Calu3 (cell line): Measurements from ENCODE around the gene SLFN12L. TPM values are rescaled to one million over a fixed set of nuclear protein-coding genes. Genes with fewer than 3 reads are reported as not detected.

Source experiments
- BruUV-seq: library from RNA; stranded (reverse); fragments of 400-500 nt; replicated peaks from 2 replicates; lab custom pipeline; 2021; lab: Mats Ljungman, UMichigan
- CTCF ChIA-PET: fragments of 300-600 bp; sonication (Branson Sonifier 250); formaldehyde crosslinking; loops from one replicate; lab custom pipeline; 2022; ENCODE audit warnings: antibody characterized with exemption; lab: Charles Lee
- DNase-seq: peaks from one replicate; pipeline ENCODE4 v3.0.0; 2022
- H3K27ac Mint-ChIP-seq: one replicate; pipeline ENCODE4 v1.8.0; 2022; ENCODE audit warnings: mixed read lengths; ENCODE audit not compliant: unreplicated experiment
- H3K27me3 Mint-ChIP-seq: one replicate; pipeline ENCODE4 v1.8.0; 2022; ENCODE audit warnings: mixed read lengths; ENCODE audit not compliant: unreplicated experiment
- H3K36me3 Mint-ChIP-seq: one replicate; pipeline ENCODE4 v1.8.0; 2022; ENCODE audit warnings: mild to moderate bottlenecking, moderate library complexity, mixed read lengths; ENCODE audit not compliant: insufficient read depth, unreplicated experiment
- H3K4me1 Mint-ChIP-seq: one replicate; pipeline ENCODE4 v1.8.0; 2022; ENCODE audit warnings: mild to moderate bottlenecking, low read depth, mixed read lengths; ENCODE audit not compliant: unreplicated experiment
- H3K4me3 Mint-ChIP-seq: one replicate; pipeline ENCODE4 v1.8.0; 2022; ENCODE audit warnings: mild to moderate bottlenecking, low read depth, moderate library complexity, mixed read lengths; ENCODE audit not compliant: unreplicated experiment
- H3K9me3 Mint-ChIP-seq: one replicate; pipeline ENCODE4 v1.8.0; 2022; ENCODE audit warnings: low read depth, mixed read lengths; ENCODE audit not compliant: unreplicated experiment
- intact Hi-C: fragments of 100-400 bp; cut with micrococcal nuclease; formaldehyde crosslinking; loops from one replicate; pipeline ENCODE4 v1.10.0; 2022; ENCODE audit not compliant: unreplicated experiment
- total RNA-seq: library from RNA; stranded (reverse); gene quantifications from 2 replicates; pipeline ENCODE4 v1.2.3, GENCODE V29; 2022
- TF ChIP-seq, protein P1 (sequence below): fragments of 200-600 bp; IDR thresholded peaks from one replicate; pipeline ENCODE4 v1.8.0; 2022; ENCODE audit warnings: antibody characterized with exemption; ENCODE audit not compliant: unreplicated experiment

SLFN12L gene
- total RNA-seq, 1 experiment from 2014 or later: 0.14 TPM

DNA sequence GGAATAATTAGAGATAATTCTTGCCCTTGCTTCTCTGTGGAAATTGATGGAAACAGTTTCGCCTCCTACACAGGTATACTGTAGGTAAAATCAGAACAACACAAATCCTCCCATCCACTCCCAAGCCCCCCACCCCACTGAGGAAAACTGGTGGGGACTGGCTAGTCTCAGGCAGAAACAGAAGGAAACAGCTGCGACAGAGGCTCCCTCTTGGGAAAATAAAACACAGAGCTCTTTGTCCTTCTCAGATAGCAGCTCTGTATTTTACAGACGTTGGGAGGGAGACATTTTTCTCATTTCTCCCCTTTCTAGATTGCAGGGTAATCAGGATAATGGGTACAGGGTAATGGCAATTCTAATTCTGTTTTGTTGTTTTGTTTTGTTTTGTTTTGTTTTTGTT is 90.0 kb downstream of the SLFN12L start:
- Mint-ChIP-seq H3K27ac (peak overlapping the region; percentile 27), H3K36me3 (peaks cover 15% of the 10 kb centered on the region), H3K4me3 (peak overlapping the region; percentile 74), H3K27me3 (no peaks in the 10 kb centered on the region), H3K9me3 (no peaks in the 10 kb centered on the region), H3K4me1 (peaks cover under 1% of the 10 kb centered on the region)
- CTCF ChIA-PET: interaction anchor here (0.8 to 1.4 kb wide), 5 partner anchors 18 to 190 kb away, joined by 3 to 4 read pairs (median 4); partner anchors contain the start of gene SLFN11
- BruUV-seq: no TSS peak
- DNase-seq: no peak
- intact Hi-C loops: loop anchor here (5.0 kb wide), 1 partner anchor 85 kb away; no protein-coding TSS in a partner anchor
- TF ChIP-seq, protein P1, sequence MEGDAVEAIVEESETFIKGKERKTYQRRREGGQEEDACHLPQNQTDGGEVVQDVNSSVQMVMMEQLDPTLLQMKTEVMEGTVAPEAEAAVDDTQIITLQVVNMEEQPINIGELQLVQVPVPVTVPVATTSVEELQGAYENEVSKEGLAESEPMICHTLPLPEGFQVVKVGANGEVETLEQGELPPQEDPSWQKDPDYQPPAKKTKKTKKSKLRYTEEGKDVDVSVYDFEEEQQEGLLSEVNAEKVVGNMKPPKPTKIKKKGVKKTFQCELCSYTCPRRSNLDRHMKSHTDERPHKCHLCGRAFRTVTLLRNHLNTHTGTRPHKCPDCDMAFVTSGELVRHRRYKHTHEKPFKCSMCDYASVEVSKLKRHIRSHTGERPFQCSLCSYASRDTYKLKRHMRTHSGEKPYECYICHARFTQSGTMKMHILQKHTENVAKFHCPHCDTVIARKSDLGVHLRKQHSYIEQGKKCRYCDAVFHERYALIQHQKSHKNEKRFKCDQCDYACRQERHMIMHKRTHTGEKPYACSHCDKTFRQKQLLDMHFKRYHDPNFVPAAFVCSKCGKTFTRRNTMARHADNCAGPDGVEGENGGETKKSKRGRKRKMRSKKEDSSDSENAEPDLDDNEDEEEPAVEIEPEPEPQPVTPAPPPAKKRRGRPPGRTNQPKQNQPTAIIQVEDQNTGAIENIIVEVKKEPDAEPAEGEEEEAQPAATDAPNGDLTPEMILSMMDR: no peak

DNA sequence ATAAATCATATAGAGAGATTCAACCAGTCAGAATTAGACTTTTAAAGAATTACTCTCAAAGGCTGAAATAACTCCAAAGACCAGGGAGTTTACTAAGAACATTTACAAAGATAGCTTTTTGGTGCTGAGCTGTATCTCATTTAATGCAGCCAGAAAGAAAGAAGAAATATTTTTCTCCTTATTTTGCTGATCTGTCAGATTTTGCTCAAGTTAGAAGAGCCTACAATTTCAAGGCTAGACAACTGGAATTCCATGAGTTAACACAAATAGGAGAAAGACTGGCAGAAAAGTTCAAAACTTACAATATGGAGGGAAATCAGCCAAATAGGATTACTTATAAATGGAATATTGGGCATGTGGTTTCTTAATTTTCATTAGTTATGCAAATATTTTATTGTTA is 99.0 kb downstream of the SLFN12L start:
- TF ChIP-seq, protein P1: no peak
- Mint-ChIP-seq H3K9me3 (no peaks in the 10 kb centered on the region), H3K27me3 (no peaks in the 10 kb centered on the region), H3K27ac (no peak overlapping the region), H3K4me1 (peaks cover 11% of the 10 kb centered on the region), H3K4me3 (no peak overlapping the region), H3K36me3 (peaks cover 2% of the 10 kb centered on the region)
- intact Hi-C loops: loop anchor here (10.0 kb wide), 1 partner anchor 124 kb away; no protein-coding TSS in a partner anchor
- DNase-seq: no peak
- CTCF ChIA-PET: no interaction called here
- BruUV-seq: no TSS peak

DNA sequence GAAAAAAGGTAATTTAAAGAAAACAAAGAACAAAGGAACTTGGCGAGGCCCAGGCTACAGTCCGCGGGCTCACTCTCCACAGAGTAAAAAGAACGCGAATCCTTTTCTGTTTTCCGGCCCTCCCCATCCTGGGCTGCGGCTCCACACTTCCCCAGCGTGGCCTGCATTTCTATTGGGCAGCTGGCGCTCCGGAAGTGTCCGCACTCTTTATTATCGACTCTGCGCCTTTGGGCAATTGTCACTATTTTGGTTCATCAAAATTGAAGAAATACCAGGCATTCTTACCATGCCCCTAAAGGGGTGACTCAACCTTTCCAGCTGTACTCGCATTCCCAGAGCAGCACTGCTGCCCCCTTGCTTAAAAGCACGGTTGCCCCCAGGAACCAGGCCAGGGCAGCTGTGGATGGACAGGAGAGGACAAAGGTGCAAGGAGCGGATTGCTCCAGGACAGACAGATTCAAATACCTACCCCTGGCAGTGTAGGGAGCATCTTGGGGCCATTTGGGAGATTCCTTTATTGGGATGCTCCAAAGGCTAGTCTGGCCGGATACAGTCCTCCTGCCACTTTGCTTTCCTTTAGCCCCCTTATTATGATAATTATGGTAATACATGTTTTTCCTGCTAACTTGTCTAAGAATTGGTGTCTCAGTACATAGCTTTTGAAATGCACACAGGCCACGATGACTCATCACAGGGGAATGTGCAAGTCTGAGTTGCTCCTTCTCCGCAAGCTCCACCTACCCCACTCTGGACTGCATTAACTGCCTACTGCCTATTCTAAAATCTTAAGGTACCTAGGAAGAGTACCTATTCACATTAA is 104.2 kb downstream of the SLFN12L start:
- BruUV-seq: no TSS peak
- H3K27ac Mint-ChIP-seq: no peak overlapping the region
- H3K4me3 Mint-ChIP-seq: no peak overlapping the region
- H3K4me1 Mint-ChIP-seq: peaks cover 25% of the 10 kb centered on the region
- TF ChIP-seq, protein P1: no peak
- no peaks in the 10 kb centered on the region for H3K27me3 Mint-ChIP-seq
- CTCF ChIA-PET: interaction anchor here (0.6 to 1.1 kb wide), 3 partner anchors 15 to 191 kb away, joined by 3 to 6 read pairs (median 3); partner anchors contain the start of gene SLFN13
- peaks cover 2% of the 10 kb centered on the region for H3K9me3 Mint-ChIP-seq
- peaks cover 3% of the 10 kb centered on the region for H3K36me3 Mint-ChIP-seq
- intact Hi-C loops: loop anchor here (10.0 kb wide), 1 partner anchor 118 kb away; no protein-coding TSS in a partner anchor
- DNase-seq: peak; percentile 84

DNA sequence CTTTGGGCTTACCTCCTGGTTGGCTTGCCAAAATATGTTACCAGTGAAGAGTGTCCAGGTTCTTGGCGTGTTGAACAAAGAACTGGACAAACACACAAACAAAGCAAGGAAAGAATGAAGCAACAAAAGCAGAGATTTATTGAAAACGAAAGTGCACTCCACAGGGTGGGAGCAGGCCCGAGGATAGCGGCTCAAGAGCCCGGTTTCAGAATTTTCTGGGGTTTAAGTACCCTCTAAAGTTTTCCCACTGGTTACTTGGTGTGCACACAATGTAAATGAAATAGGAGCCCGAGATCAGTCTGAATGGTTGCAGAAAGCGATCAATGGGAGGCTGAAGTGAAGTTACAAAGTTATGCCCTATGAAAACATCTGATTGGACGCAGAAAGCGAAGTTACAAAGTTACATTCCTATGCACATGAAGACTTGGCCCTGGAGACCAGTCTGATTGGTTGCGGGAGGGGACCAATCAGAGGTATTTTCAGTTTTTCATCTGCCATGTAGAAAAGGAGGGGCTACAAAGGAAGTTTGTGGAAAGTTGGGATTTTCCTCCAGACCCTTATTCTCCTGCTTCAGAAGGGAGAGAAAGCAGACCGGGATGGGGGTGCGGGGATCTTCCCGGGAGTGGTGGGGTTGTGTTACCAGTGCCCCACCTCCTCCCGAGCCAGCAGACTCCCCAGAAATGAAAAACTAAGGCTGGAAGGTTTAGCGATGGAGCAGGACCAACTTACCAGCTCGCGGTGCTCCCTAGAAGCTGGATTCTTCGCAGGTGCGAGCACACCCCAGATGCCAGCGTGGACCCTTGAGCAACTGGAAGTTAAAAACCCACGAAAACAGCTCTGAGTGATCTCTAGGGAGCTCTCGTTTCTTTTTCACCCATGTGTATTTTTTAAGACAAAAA is 105.1 kb downstream of the SLFN12L start, which contains the start of gene SLFN12:
TSS of gene SLFN12 (minus strand) at position 325 of the 899 bp plus-strand sequence. CDS start 9,472 bp downstream, outside the sequence.
- no peak within 1 kb of the TSS for H3K4me3 Mint-ChIP-seq
- H3K9me3 Mint-ChIP-seq: peaks cover 2% of the 10 kb centered on the region
- peaks cover 25% of the 10 kb centered on the region for H3K4me1 Mint-ChIP-seq
- H3K36me3 Mint-ChIP-seq: peaks cover 3% of the 10 kb centered on the region
- no peak for DNase-seq
- H3K27me3 Mint-ChIP-seq: no peaks in the 10 kb centered on the region
- no TSS peak for BruUV-seq
- intact Hi-C loops: loop anchor here (10.0 kb wide), 1 partner anchor 118 kb away; no protein-coding TSS in a partner anchor
- TF ChIP-seq, protein P1: no peak
- no peak within 1 kb of the TSS for H3K27ac Mint-ChIP-seq
- CTCF ChIA-PET: no interaction called here
